HCT116 (cell line): ENCODE data around the gene DCBLD2.

Experiments
- CEBPB ChIP-seq: IDR thresholded peaks from 2 replicates; pipeline ENCODE4 v1.6.1; 2012; ENCODE audit warnings: low read depth
- CTCF ChIP-seq, 3 experiments: fragments of 200-600 bp in 1 of 3; sonication (generic) in 1 of 3; IDR thresholded peaks in 2 of 3; conservative IDR thresholded peaks in 1 of 3; 2 replicates each; pipeline ENCODE4 v1.5.1; 2012 to 2017; ENCODE audit warnings: low read depth in 2 of 3, low read length in 2 of 3, antibody characterized with exemption in 1 of 3, borderline replicate concordance in 1 of 3, control low read depth in 1 of 3, mild to moderate bottlenecking in 1 of 3, mixed read lengths in 1 of 3, mixed run types in 1 of 3, moderate library complexity in 1 of 3; ENCODE audit not compliant: insufficient read depth in 1 of 3
- EZH2 ChIP-seq: fragments of 200-600 bp; sonication (generic); IDR thresholded peaks from 2 replicates; pipeline ENCODE4 v1.6.1; 2017; ENCODE audit warnings: antibody characterized with exemption, mixed run types
- POLR2A ChIP-seq: IDR thresholded peaks from 2 replicates; pipeline ENCODE4 v1.7.0; 2011; ENCODE audit warnings: borderline replicate concordance; ENCODE audit not compliant: insufficient read depth, insufficient read length; ENCODE audit errors: extremely low read depth
- POLR2AphosphoS5 ChIP-seq: IDR thresholded peaks from 2 replicates; pipeline ENCODE4 v1.6.1; 2011; ENCODE audit warnings: mild to moderate bottlenecking, low read depth, low read length, moderate library complexity
- SP1 ChIP-seq: IDR thresholded peaks from 2 replicates; pipeline ENCODE4 v1.6.1; 2012; ENCODE audit warnings: low read depth
- TCF7L2 ChIP-seq: IDR thresholded peaks from 2 replicates; pipeline ENCODE4 v1.7.0; 2011; ENCODE audit warnings: borderline replicate concordance, inconsistent platforms; ENCODE audit not compliant: insufficient read depth, insufficient read length; ENCODE audit errors: extremely low read depth
- ZNF274 ChIP-seq: fragments of 200-500 bp; sonication (Bioruptor generic); IDR thresholded peaks from 2 replicates; pipeline ENCODE4 v1.6.1; 2014; ENCODE audit warnings: mild to moderate bottlenecking, low read depth, low read length, inconsistent platforms
- TF ChIP-seq, protein P1 (sequence below): IDR thresholded peaks from 2 replicates; pipeline ENCODE4 v1.6.1; 2011; ENCODE audit warnings: mild to moderate bottlenecking, low read length, moderate library complexity; ENCODE audit not compliant: insufficient replicate concordance; ENCODE audit errors: extremely low read depth
- TF ChIP-seq, protein P2 (sequence below): IDR thresholded peaks from 2 replicates; pipeline ENCODE4 v1.6.1; 2012; ENCODE audit warnings: low read depth

GRCh38 chr3:98892263-98892662 is 9.2 kb downstream of the DCBLD2 start:
- TF ChIP-seq ZNF274 (no peak), CEBPB (no peak), CTCF (IDR thresholded peaks at IDR 0.05 in 2 of 3, conservative IDR thresholded peaks at IDR 0.05 in 1 of 3; ENCODE audit: borderline replicate concordance in 1 of 3, insufficient read depth in 1 of 3, low read depth in 2 of 3, low read length in 2 of 3) (no peak), POLR2A (no peak), TCF7L2 (no peak), SP1 (no peak), POLR2AphosphoS5 (no peak), EZH2 (no peak)
- TF ChIP-seq, protein P1, sequence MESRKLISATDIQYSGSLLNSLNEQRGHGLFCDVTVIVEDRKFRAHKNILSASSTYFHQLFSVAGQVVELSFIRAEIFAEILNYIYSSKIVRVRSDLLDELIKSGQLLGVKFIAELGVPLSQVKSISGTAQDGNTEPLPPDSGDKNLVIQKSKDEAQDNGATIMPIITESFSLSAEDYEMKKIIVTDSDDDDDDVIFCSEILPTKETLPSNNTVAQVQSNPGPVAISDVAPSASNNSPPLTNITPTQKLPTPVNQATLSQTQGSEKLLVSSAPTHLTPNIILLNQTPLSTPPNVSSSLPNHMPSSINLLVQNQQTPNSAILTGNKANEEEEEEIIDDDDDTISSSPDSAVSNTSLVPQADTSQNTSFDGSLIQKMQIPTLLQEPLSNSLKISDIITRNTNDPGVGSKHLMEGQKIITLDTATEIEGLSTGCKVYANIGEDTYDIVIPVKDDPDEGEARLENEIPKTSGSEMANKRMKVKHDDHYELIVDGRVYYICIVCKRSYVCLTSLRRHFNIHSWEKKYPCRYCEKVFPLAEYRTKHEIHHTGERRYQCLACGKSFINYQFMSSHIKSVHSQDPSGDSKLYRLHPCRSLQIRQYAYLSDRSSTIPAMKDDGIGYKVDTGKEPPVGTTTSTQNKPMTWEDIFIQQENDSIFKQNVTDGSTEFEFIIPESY, result no peak
- TF ChIP-seq, protein P2, sequence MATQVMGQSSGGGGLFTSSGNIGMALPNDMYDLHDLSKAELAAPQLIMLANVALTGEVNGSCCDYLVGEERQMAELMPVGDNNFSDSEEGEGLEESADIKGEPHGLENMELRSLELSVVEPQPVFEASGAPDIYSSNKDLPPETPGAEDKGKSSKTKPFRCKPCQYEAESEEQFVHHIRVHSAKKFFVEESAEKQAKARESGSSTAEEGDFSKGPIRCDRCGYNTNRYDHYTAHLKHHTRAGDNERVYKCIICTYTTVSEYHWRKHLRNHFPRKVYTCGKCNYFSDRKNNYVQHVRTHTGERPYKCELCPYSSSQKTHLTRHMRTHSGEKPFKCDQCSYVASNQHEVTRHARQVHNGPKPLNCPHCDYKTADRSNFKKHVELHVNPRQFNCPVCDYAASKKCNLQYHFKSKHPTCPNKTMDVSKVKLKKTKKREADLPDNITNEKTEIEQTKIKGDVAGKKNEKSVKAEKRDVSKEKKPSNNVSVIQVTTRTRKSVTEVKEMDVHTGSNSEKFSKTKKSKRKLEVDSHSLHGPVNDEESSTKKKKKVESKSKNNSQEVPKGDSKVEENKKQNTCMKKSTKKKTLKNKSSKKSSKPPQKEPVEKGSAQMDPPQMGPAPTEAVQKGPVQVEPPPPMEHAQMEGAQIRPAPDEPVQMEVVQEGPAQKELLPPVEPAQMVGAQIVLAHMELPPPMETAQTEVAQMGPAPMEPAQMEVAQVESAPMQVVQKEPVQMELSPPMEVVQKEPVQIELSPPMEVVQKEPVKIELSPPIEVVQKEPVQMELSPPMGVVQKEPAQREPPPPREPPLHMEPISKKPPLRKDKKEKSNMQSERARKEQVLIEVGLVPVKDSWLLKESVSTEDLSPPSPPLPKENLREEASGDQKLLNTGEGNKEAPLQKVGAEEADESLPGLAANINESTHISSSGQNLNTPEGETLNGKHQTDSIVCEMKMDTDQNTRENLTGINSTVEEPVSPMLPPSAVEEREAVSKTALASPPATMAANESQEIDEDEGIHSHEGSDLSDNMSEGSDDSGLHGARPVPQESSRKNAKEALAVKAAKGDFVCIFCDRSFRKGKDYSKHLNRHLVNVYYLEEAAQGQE, result no peak
